Lung (tissue), 12 donors: Measurements from ENCODE around the gene MAPK7. TPM values are rescaled to one million over a fixed set of nuclear protein-coding genes. Genes with fewer than 3 reads are reported as not detected.

Experiments used
- ATAC-seq: fragments of 200-7000 bp; cut with Tn5 transposase; one replicate; pipeline ENCODE4 v1.9.1; 2020; ENCODE audit warnings: moderate number of reproducible peaks; ENCODE audit not compliant: insufficient read depth, low FRiP score
- DNase-seq, 3 donors: peaks; one replicate each; pipeline ENCODE4 v3.0.0-alpha.2; 2013 to 2017
- H3K27ac ChIP-seq, 2 donors: one replicate each; pipeline ENCODE4 v1.5.1; 2013; ENCODE audit warnings: mild to moderate bottlenecking in 2 of 2, moderate library complexity in 2 of 2, control low read depth in 1 of 2, inconsistent platforms in 1 of 2, low read depth in 1 of 2, low read length in 1 of 2
- H3K27me3 ChIP-seq, 3 donors: one replicate each; pipeline ENCODE4 v1.5.1; 2013; ENCODE audit warnings: low read length in 2 of 3; ENCODE audit not compliant: control insufficient read depth in 3 of 3, insufficient read depth in 3 of 3
- H3K36me3 ChIP-seq, 4 donors: one replicate each; pipeline ENCODE4 v1.5.1; 2013; ENCODE audit warnings: low read length in 4 of 4, mild to moderate bottlenecking in 1 of 4, moderate library complexity in 1 of 4; ENCODE audit not compliant: control insufficient read depth in 4 of 4, insufficient read depth in 4 of 4
- H3K4me1 ChIP-seq, 5 donors: one replicate each; pipeline ENCODE4 v1.5.1; 2013; ENCODE audit warnings: low read length in 5 of 5, mild to moderate bottlenecking in 2 of 5, moderate library complexity in 1 of 5; ENCODE audit not compliant: control insufficient read depth in 5 of 5, insufficient read depth in 5 of 5
- H3K4me3 ChIP-seq: one replicate; pipeline ENCODE4 v1.5.1; 2013; ENCODE audit warnings: mild to moderate bottlenecking, control low read depth, moderate library complexity
- H3K9ac ChIP-seq, 2 donors: one replicate each; pipeline ENCODE4 v1.5.1; 2013; ENCODE audit warnings: low read length in 2 of 2, control low read depth in 1 of 2; ENCODE audit not compliant: insufficient read depth in 1 of 2
- H3K9me3 ChIP-seq, 4 donors: one replicate each; pipeline ENCODE4 v1.5.1; 2013; ENCODE audit warnings: low read length in 3 of 4, mild to moderate bottlenecking in 1 of 4, moderate library complexity in 1 of 4; ENCODE audit not compliant: control insufficient read depth in 4 of 4, insufficient read depth in 3 of 4
- WGBS, 2 donors: extraction: QIAGEN DNeasy Blood & Tissue Kit; methylation state at CpG; one replicate each; pipeline ENCODE4 v1.1.7; 2013; 5-methylcytosine and 5-hydroxymethylcytosine counted together
- polyA plus RNA-seq, 2 donors: library from polyadenylated mRNA; stranded (reverse); fragments of 200-250 nt; gene quantifications; one replicate each; pipeline ENCODE4 v1.2.1, GENCODE V29; 2013
- total RNA-seq, 2 donors: library from RNA; depleted of rRNA in 1 of 2; stranded (reverse); fragments of >200 nt in 1 of 2; gene quantifications; one replicate each; pipeline ENCODE4 v1.2.1, GENCODE V29; 2014 to 2021
- TF ChIP-seq, protein P1 (sequence below): IDR thresholded peaks from 2 replicates; pipeline ENCODE4 v1.5.1; 2012; ENCODE audit warnings: mild to moderate bottlenecking; ENCODE audit errors: control extremely low read depth, extremely low read depth
- donor health status: control.
- donor health status: control.
- donor health status: Bipolar disorder and iron deficiency.
- donor health status: healthy.
- donor health status: DM: yes; HTN: yes; CAD: no.

MAPK7 gene
- total and polyA plus RNA-seq, 4 donors, result 13.7 to 45.7 (median 22.8) TPM

DNA sequence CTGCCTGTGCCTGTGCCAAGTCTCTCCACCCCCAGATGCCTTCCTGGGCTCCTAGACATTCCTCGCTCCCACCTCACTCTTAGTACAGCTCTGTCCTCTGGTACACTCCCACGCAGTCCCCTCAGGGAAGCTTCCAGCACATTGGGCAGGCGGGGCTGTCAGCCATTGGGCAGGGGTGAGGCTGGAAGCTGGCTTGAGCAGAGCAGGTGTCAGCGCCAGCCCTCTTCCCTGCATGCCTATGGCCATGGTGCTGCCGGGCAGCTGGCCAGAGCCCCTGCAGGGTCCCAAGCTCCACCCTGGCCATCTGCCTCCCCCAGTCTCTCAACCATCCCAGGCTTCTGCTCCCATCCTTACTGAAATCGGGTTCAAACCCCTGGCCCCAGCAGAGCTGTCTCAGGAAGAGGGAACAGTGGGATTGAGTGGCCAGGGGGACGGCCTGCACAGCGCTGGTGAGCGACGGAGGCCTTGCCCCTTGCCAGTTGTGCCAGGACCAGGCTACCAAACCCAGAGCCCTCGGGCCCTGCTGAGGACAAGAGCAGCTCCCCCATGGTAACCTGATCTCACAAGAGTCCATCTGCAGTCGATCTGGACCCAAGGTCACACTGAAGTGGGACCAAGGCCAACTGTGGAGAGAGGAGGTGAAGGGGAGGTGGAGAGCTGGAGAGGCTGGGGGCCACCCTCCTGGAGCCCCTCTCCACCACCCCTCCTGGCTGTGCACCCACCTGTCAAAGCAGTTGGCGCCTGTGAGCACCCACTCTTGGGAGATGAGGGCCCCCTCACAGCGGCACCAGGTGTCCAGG, 13.4 kb upstream of the MAPK7 start:
- Histone ChIP-seq H3K4me1 (peaks cover 0 to 30% (median 10%) of the 10 kb centered on the region in 5 donors), H3K27ac (no peak overlapping the region), H3K27me3 (no peaks in the 10 kb centered on the region), H3K9me3 (no peaks in the 10 kb centered on the region), H3K9ac (no peak overlapping the region), H3K36me3 (no peaks in the 10 kb centered on the region), H3K4me3 (no peak overlapping the region)
- WGBS, 2 donors, result 81 to 90% methylated on average over 14 of the region's 14 CpGs
- TF ChIP-seq, protein P1, sequence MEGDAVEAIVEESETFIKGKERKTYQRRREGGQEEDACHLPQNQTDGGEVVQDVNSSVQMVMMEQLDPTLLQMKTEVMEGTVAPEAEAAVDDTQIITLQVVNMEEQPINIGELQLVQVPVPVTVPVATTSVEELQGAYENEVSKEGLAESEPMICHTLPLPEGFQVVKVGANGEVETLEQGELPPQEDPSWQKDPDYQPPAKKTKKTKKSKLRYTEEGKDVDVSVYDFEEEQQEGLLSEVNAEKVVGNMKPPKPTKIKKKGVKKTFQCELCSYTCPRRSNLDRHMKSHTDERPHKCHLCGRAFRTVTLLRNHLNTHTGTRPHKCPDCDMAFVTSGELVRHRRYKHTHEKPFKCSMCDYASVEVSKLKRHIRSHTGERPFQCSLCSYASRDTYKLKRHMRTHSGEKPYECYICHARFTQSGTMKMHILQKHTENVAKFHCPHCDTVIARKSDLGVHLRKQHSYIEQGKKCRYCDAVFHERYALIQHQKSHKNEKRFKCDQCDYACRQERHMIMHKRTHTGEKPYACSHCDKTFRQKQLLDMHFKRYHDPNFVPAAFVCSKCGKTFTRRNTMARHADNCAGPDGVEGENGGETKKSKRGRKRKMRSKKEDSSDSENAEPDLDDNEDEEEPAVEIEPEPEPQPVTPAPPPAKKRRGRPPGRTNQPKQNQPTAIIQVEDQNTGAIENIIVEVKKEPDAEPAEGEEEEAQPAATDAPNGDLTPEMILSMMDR, result no peak
- no peak for DNase-seq
- ATAC-seq, result no peak

DNA sequence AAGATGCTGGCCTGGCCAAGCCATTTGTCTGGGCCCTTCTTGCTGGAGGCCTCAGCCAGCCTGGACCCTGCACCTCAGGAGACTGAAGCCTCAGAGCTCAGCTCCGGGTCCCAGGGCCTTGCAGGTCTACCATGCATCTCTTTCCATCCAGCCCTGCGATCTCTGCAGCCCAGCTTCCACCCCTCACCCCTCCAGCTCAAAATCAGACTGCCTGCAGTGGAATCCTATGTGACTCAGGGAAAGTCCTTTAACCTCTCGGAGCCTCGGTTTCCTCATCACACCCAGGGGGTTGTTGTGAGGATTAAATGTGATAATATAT, 12.8 kb upstream of the MAPK7 start:
- H3K4me1 ChIP-seq, result peaks cover 0 to 30% (median 10%) of the 10 kb centered on the region in 5 donors
- WGBS, 2 donors, result 91 to 100% methylated on average over 4 of the region's 4 CpGs
- H3K27me3 ChIP-seq, result no peaks in the 10 kb centered on the region
- TF ChIP-seq, protein P1, result no peak
- H3K27ac ChIP-seq, result no peak overlapping the region
- H3K9me3 ChIP-seq, result no peaks in the 10 kb centered on the region
- no peak for ATAC-seq
- H3K4me3 ChIP-seq, result no peak overlapping the region
- no peaks in the 10 kb centered on the region for H3K36me3 ChIP-seq
- H3K9ac ChIP-seq, result no peak overlapping the region
- no peak for DNase-seq

DNA sequence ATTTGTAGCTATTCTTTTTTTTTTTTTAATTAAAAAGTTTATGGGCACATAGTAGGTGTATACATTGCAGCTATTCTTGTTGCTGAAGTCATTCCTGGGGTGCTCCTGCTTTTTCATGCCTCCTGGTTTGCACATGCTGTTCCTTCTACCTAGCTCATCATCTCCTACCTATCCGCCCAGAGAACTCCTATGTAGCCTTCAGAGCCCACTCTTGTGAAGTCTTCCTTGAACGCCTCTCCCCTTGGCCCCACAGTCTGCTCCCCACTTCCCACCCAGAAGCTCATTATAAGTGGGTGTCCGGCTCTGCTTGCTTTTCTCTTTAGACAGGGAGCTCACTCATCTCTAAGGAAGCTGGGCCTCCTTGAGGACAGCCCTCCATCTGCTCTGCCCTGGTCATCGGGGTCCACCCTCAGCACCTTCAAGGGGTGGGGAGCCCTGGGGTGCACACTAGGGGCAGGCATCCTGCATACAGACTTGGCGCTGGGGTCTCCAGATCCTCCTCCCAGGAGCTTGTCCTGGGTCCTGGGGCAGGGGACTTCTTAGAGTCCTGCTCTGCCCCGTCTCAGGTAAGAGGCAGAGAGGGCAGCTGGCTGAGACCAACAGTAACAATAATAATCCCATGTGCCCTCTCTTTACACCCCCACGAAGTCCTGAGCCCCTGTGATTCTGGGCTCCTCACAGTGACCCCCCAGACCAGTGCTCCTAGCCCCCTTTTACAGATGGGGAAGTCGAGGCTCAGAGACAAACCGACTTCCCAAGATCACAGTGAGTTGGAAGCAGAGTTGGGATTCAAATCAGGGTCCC, 12.3 kb upstream of the MAPK7 start:
- Histone ChIP-seq H3K9me3 (no peaks in the 10 kb centered on the region), H3K27ac (no peak overlapping the region), H3K27me3 (no peaks in the 10 kb centered on the region), H3K36me3 (no peaks in the 10 kb centered on the region), H3K4me1 (peaks cover 0 to 30% (median 12%) of the 10 kb centered on the region in 5 donors), H3K9ac (no peak overlapping the region), H3K4me3 (no peak overlapping the region)
- ATAC-seq, result no peak
- WGBS, 2 donors, result 88 to 93% methylated on average over 9 of the region's 9 CpGs
- TF ChIP-seq, protein P1, result no peak
- DNase-seq, result no peak
